Suppressor macrophage treated with lipopolysaccharide for 1 hour (primary cell): Measurements from ENCODE around the gene SCLT1.

Source experiments
- DNase-seq, 3 donors: peaks; one replicate each; pipeline ENCODE4 v3.0.0-alpha.2; 2020 to 2022

The SCLT1 gene

DNA sequence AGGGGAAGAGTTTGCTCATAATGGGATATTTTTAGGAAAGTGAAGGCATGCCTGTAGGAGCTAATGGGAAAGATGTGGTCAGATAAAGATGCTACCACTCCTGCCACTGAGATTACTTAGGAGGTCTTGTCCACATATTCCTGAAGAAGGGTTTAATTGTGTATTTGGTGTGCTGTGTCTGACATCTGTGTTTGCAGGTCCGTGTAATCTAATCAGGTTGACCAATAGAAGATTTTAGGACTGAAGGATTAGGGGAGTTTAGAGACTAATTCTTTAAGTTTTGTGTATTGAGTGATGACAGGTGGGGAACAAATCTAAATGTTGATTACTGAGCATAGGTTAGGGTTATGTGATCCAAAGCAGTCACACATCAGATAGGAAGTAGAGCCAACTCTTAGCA, 226.6 kb downstream of the SCLT1 start:
- no peak for DNase-seq

DNA sequence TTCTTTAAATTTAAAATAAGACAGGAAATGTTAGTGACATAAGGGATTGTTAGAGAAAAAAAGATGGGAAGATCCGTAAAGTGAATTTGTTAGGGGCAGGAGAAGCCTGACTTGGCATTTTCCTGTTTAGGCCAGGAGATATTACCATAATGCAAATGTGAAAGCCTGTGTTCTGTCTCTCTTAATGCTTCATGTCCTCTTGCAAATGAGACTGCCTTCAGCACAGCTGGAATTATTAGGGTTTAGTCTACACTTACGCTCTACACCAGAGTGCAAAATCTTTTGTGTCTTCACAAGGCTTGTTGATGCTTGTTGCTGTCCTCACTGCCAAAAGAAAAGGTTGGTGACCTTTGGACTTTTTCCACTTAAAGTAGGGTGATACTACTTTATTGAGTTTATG, 227.1 kb downstream of the SCLT1 start:
- DNase-seq, result no peak

DNA sequence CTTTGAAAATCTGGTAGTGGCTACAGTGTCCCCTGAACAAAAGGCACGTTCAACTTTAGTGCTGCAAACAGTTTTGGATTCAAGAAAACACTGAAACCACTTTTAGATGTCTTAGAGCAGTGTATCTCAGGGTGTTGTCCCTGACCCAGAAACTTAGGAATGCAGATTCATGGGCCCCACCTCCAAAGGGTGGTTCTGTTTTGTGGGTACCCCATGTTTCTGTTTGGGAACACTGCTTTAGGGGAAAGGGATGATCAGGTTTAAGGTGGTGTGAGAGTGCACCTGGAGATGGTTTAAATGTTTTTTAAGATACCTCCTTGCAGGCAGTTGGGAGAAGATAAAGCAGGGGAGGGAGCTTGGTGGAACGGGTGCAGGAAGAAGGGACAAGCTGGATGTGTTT, 228.2 kb downstream of the SCLT1 start:
- no peak for DNase-seq

DNA sequence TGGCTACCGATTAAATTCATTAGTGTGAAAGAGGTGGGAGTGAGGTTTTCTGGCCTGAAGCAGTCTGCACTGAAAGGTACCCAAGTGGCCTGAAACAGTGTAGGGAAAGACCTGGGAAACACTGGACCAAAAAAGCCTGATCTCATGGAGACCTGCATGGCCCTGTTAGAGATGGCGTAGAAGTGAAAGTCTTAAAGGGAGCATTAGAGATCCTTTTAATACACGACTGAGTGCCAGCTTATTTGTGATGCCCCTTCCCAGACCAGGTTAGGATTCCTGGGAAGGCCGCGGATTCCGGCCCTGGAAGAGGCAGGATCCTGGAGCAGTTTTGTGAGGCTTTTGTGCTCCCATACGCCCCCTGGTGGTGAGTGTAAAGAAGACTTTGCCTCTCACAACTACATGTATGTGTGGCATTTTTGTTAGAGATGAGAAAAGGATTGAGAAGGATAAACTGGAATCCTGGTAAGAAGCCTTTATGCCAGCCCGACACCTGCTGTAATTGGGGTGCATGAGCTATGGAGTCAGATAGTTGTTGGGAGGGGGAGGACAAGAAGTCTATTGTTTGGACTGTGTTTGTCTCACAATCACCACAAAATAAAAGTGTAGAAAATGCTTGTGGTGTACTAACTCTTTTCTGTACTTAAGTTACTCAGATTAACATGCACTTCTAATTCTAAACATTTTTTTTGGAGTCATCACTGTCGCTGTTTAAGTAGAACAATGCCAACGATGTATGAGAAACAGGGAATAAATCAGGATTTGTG, 229.8 kb downstream of the SCLT1 start:
- peak; percentile 71 to 82 (median 79) for DNase-seq

DNA sequence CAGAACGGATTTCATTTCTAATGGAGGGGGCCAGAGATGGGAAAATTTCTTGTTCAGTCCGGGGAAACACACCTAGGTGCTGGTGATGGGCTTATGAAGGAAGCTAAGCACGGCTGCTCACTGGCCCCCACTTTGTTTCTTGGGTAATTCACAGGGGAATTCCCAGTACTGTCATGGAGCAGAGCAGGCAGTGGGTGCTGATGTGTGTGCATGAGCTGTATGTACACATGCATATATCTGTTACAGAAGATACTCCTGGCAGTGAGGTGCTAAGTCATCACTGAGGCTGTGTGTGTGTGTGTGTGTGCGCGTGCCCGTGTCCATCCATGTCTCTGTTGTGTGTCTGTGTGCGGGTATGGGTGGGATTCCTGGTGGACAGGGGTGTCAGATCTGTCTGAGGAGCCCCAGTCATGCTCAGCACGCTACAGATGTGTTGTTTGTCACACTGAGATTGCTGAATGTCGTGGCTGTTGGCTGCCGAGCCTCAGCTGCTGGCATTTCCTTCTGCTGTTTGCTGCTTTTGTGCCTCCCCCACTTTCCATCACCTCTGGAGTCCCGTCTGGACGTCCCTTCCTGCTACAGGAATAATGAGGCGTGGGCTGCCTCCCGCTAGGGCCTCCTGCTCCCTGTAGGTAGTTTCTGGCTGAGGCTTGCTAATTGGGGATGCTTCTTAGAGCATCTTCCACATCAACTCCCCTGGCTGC, 230.6 kb downstream of the SCLT1 start:
- DNase-seq, result peak; percentile 66 to 76 (median 69)

DNA sequence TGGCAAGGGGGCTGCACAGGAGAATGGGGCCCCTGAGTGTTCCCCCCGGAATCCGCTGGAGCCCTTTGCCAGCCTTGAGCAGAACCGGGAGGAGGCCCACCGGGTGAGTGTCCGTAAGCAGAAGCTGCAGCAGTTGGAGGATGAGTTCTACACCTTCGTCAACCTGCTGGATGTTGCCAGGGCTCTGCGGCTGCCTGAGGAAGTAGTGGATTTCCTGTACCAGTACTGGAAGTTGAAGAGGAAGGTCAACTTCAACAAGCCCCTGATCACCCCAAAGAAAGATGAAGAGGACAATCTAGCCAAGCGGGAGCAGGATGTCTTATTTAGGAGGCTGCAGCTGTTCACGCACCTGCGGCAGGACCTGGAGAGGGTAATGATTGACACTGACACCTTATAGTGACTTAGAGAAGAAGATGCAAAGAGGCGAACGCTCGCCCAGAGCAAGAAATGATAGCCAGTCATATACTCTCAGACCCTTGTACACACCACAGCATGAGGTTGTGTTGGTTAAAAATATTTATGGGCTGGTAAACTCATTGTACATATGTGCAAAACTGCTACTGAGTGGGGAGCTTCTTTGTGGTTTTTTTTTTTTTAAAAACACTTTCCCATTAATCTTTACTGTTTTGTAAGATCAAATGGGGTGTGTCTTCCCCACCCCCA, 231.4 kb downstream of the SCLT1 start:
- no peak for DNase-seq

DNA sequence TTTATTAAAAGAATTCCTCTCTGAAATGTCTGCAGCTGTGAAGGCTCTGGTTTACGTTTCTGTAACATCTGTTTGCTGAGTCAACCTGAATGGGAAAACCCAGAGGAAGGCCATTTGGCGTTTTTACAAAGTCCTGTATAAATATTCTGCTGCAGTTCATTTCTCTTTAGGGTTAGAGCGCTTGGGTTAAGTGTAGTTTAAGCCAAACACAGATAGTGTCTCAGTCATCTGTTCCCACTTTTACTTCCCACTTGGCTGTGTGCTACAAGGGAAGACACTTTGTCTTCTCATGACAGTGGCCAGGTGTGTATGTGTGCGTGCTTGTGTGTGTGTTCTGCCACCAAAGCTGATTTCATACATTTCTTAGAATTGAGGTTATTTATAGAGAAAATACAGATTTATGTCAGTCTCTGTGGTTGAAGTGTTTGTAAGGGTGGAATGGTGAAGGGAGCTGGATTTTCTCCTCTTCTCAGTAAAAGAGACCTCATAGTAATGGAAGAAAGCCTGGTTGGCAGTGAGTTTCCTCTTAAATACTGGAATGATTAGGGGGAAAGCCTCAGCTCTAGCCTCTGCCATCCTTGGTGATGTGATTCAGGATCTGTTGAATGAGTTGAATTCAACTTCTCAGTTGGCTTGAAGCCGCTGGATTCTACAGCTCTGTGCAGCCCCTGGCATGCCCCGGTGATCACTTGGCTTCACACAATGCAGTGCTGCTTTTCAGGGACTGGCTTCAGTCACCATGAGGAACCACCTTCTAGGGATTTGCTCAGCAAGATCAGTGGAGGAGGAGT, 233.3 kb downstream of the SCLT1 start:
- peak in 1 of 3 donors; percentile 26 for DNase-seq

DNA sequence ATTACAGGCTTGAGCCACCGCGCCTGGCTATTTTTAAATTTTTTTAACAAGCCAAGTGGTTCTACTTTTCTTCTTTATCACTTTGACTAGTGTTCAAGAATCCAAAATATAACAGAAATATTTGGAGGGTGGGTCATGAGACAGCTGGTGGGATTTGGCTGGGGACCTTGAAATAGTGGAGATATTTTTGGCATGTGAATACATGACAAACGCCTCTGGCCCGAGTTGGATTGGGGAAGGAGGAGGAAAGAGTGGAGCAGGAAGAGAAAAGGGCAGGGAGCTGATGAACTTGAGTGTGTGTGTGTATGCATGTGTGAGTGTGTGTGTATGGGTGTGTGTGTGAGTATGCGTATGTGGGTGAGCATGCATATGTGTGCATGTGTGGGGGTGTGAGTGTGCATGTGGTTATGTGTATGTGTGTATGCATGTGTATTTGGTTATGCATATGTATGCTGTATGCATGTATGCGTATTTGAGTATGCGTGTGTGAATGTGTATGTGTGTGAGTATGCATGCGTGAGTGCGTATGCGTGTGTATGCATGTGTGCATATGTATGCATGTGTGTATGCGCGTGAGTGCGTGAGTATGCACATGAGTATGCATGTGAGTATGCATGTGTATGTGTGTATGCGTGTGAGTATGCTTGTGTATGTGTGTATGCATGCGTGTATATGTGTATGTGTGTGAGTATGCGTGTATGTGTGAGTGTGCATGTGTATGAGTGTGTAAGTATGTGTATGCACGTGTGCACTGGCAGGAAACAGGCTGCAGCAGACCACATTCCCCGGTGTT, 234.3 kb downstream of the SCLT1 start:
- no peak for DNase-seq

DNA sequence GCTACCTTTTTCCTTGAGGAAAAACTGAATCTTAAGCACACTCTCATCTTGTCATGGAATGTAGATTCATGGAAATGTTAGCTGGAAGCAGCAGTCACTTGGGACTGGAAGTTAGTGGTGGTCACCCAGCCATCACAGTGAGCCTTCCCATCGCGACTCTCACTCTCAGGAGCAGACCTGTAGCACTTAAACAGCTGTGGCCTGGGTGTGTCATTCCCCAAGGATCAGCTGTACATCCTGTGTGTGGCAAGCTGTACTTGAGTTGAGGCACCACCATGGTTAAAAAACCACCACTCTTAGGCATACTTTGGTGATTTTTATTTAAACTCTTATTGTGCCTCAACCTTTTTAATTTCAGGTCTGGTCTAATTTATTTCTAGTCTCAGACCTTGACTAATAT, 237.1 kb downstream of the SCLT1 start:
- no peak for DNase-seq

DNA sequence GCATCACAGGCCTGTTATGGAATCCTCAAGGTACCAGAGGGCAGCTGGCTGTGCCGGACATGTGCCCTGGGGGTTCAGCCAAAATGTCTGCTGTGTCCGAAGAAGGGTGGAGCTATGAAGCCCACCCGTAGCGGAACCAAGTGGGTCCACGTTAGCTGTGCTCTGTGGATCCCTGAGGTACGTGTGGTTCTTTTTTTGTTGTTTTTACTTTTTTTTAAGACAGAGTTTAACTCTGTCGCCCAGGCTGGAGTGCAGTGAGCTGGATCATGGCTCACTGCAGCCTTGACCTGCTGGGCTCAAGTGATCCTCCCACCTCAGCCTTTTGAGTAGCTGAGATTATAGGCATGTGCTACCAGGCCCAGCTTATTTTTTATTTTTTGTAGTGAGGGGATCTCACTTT, 237.7 kb downstream of the SCLT1 start:
- no peak for DNase-seq

DNA sequence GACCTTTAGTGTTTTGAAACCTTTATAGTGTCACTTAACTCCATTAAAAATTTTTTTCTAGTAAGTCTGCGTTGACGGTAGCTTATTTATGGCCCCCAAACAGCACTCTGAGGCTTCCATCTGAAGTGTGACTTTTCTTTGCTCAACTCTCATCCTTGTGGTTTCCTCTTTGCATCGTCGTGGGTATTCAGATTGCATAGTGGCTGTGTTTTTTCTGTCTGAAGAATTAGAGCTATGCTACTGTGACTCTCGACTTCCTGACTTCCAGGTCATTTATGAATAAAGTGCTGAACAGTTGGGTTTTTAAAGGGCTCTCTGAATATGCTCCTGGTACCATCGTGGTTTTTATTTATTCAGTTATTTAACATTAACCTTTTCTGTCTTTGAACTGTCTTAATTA, 238.9 kb downstream of the SCLT1 start:
- DNase-seq, result peak in 1 of 3 donors; percentile 5

DNA sequence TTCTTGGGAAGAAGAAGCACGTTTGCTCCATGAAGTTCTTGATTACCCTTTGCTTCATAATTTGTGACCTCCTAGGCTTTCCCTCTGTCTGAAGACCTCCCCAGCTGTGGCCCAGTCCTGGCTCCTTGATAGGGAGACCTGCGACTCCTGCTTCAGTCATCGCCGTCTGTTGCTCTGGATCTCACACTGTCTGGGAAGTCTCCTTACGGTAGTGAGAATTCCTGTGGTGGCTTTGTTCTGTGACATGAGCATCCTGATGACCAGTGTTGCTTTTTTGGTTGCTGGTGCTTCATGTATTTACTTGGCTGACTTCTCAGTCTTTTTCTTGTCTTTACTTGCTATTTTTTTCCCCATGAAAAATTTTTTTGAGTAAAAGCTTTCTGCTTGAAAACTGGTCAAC, 239.6 kb downstream of the SCLT1 start:
- DNase-seq, result no peak

DNA sequence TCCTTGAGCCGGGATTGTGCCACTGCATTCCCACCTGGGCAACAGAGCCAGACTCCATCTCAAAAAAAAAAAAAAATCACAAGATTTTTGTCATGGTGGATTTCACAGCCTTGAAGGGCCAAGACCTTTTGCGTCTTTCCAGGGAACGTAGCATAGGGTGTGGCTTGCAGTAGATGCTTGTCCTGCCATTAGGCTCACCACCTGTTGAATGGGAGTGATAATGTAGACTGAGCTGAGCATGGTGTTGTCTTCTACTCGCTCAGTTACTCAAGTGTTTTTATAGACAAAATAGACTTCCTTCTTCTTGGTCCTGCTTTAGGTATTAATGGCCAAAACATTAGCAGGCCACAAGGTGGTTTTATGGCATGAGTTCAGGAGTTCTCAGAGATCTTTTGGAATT, 243.1 kb downstream of the SCLT1 start:
- DNase-seq, result no peak

DNA sequence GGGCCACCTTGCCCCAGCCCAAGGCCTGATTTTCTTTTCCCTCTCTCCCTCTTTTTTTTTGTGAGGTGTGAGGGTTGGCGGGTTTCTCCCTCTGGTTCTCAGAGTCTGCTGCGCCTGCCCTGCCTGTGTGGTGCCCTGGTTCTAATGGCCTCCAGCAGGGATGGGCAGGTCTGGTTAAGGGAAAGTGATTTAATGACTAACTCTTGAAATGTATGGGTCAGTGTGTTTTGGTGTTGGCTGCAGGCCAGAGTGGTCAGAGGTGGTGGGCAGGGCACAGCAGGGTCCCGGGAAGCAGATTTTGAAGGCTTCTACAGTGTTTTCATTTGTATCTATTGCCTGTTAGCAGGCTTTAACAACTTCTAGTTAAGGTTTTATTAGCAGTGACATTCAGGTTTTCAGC, 244.9 kb downstream of the SCLT1 start:
- no peak for DNase-seq

DNA sequence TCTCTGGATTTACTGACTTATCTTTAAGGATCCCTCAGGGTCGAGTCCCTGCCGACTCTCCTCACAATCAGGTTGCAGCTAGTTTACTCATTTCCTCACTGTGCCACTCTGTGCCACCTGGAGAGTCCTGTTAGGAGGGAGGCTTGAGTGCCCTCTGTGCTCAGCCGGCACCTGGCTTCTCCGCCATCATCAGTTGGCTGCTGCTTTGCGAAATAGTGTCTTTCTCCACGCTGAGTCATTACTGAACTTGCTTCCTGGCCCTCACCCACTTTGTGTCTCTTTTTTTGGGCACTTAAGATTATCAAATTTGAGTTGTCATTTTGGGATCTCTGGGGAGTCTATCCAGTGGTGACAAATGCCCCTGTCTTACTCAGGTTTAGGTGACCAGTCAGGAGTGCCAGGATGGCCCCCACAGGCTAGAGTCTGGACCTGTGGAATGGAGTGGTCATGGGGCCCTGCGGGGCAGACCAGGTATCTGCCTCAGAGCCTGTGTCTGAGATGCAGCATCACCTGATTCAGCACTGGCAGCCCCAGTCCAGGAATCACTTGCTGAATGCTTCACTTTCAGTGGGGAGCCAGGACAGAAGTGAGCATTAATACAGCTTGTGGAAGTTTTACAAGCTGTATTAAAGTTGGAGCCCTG, 246.1 kb downstream of the SCLT1 start:
- DNase-seq, result peak; percentile 20 to 44 (median 25)

DNA sequence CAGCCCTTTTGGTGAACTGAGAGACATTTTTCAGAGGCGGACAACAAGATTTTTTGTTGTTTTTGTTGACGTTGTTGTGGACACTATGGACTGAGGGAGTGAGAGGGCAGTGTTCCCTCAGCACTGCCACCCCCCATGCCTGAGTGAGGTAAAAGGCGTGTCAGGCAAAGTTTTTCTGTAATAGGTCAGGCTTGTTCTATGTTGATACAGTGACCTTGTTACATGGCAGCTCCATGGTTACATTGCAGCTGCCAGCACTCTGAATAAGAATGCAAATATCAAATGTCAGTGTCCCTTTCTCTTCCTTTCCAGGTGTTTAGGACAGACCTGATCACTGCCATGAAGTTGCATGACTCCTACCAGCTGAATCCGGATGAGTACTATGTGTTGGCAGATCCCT, 247.3 kb downstream of the SCLT1 start:
- DNase-seq, result no peak

DNA sequence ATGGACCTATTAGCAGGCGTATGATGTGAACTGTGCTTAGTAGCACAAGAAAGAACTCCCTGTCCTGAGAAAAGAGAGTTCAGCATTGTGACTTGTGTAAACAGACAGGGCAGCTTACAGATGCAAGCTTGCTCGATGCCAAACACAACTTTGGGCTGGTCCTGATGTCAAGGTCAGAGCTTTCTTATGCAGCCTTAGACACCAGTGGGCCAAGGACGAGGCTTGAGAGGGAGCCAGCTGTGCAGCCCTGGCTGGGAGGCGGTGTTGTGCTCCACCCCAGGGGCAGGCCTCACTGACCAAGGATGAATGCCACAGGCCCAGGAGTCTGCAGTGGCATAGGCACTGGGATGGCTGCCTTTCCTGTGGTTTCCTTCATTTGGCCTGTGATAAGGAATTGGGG, 248.4 kb downstream of the SCLT1 start:
- DNase-seq, result no peak

DNA sequence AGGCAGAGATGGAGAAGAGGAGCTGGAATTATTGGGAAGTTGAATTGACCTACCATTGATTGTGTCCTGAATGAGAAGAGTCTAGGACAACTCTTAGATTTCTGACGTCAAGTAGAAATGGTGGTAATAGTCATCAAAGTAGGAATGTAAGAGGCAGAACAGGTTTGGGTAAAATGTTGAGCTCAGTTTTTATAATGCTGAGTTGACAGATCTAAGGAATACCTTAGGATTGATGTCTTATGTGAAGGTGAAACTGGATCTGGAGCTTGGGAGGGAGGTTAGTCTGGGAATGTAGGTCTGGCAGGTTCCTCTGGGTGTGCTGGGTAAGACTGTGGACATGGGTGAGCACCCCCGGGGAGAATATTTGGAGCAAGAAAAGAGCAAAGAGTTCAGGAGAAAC, 251.9 kb downstream of the SCLT1 start:
- DNase-seq, result no peak

DNA sequence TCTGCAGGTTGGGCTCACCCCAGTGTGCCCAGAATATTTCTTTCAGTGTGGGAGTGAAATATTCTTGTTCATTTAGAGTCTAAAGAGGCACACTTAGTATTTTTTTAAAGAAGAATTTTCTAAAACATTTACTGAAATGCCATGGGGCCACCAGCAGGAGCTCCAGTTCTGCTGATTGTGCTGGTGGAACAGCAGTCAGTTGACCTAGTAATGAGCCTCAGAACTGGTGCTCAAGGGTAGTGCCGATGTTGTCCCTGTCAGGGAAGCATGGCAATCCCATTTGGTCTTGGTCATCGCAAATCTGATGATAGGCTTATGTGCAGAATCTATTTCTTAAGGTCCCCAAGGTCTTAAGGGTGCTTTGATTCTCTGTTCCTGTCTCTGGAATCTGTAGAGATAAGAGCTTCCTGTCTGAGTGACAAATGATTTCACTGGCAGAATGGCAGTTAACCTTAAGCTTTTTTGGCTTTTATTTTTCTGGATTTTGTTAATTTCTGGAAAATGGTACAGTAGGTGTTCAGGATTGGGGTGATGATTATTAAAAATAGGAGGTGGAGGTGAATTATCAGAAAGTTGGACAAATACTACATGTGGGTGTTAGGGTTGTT, 252.5 kb downstream of the SCLT1 start:
- DNase-seq, result no peak

DNA sequence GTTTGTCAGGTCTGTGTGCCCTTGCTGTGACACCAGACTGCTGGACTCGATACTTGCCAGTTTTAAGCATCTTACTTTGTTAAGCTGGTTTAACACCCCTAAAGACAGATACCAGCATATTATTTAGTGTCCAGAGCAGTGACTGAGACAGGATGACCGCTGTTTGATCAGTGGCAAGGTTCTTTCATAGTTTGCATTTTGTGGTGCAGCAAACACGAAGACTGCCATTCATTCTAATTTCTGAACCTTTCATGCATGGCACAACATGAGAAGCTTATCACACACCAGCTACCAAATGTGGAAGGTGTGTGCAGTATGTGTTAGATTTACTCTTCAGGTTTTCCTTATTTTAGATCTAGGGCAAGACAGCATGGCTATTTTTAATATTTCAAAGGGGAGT, 255.7 kb downstream of the SCLT1 start:
- DNase-seq, result no peak

DNA sequence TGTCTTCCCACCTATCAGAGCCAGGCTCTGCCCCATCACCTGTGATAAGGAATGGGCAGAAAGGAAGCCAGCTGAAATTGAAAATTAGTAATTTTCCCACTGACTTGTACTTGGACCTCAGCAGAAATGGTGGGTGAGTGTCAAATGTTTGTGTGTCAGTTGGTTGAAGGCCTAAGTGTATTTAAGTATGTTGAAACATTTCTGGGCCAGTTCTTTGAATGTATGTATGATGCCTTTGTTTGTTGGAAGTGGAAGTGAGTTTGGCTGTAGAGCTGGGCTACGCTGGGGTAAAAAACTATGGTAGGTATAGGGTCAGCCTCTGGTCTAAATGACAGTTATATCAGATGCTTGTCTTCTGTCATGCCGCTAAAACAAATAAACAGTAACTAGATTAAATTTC, 256.1 kb downstream of the SCLT1 start:
- no peak for DNase-seq
